GM12801 (cell line): Measurements from ENCODE around the gene MAST3.

Experiments
- TF ChIP-seq, protein P1 (sequence below): IDR thresholded peaks from one replicate; pipeline ENCODE4 v1.5.1; 2011; ENCODE audit warnings: control low read depth; ENCODE audit not compliant: insufficient read length; ENCODE audit errors: extremely low read depth

The MAST3 gene

GRCh38 chr19:18108897-18109296 is 11.3 kb downstream of the MAST3 start:
- TF ChIP-seq, protein P1, sequence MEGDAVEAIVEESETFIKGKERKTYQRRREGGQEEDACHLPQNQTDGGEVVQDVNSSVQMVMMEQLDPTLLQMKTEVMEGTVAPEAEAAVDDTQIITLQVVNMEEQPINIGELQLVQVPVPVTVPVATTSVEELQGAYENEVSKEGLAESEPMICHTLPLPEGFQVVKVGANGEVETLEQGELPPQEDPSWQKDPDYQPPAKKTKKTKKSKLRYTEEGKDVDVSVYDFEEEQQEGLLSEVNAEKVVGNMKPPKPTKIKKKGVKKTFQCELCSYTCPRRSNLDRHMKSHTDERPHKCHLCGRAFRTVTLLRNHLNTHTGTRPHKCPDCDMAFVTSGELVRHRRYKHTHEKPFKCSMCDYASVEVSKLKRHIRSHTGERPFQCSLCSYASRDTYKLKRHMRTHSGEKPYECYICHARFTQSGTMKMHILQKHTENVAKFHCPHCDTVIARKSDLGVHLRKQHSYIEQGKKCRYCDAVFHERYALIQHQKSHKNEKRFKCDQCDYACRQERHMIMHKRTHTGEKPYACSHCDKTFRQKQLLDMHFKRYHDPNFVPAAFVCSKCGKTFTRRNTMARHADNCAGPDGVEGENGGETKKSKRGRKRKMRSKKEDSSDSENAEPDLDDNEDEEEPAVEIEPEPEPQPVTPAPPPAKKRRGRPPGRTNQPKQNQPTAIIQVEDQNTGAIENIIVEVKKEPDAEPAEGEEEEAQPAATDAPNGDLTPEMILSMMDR: no peak

- TF ChIP-seq, protein P1: no peak
Observed at GRCh38 chr19:18109341-18109732, 11.8 kb downstream of the MAST3 start.

DNA sequence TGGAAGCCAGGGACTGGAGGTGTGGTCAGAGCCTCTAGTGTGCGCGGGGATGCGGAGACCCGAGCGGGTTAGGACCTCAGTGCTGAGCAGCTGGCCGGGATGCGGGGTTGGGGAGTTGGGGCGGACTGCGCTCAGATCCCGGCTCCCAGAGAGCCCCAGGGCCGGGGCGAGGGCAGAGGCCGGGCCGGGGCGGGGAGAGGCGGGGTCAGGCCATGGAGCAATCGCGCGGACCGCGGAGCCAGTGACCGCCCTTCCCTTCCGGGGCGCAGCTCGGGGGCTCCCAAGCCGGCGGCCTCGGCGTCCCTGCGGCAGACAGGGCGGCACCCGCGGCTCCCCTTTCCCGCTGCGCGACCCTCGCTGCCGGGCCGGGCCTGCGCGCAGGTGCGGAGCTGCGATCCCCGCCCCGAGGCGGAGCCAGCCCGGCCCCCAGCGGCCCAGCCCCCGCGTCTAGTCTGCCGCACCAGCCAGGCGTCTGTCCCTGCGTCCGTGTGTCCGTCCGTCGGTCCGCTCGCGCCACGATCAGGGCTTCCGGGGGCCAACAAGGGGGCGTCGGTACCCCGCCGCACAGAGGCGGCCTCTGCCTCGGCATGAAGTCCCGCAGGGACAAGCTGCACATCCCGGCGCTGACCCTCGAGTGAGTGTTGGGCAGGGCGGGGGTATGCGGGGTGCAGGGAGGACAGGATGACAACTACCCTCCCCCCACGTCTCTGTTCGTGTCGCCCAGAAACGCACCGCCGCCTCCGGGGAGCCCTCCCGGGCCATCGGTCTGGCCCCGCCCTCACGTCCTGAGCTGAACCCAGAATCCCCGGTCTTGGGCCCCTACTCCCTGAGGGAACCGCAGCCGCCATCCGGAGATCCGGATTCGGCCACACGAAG is 12.4 kb downstream of the MAST3 start:
- TF ChIP-seq, protein P1: no peak

DNA sequence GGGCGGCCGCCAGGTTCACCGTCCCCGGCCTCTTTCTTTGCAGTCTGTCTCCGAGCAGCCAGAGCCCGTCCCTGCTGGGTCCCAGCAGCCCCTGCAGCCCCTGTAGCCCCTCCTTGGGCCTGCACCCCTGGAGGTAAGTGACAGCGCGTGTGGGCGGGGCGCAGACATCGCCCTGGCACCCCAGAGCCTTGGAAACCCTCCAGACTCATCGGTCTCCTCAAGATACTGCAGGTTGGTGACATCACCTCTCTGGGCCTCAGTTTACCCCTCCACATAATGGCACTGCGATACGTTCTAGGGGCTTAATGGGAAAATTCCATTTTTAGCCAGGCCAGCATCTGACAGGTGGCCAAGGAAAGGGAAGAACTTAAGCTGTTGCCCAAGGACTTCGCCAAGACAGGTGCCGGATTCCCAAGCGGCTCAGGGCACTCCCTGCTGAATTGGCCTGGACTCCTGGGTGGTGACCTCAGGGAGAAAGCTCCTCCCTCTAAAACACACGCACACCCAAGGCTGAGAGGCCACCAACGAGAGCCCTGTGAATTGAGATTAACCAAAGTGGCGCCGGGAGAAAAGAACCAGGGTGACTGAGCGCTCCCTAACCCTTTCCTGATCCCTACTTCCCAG is 13.1 kb downstream of the MAST3 start:
- TF ChIP-seq, protein P1: no peak

- TF ChIP-seq, protein P1: no peak
Observed at GRCh38 chr19:18112989-18113478, 15.5 kb downstream of the MAST3 start.

GRCh38 chr19:18113827-18114226 is 16.2 kb downstream of the MAST3 start:
- TF ChIP-seq, protein P1: no peak

GRCh38 chr19:18114483-18114882 is 16.9 kb downstream of the MAST3 start:
- TF ChIP-seq, protein P1: no peak
